Measurements from ENCODE around the gene B3GNT8.
A peak's percentile ranks its signal among the peaks of the same experiment; 100 is the strongest.
"Not testable (repeated sequence)": the region's sequence is repeated elsewhere in the genome, so short reads cannot be mapped to it uniquely, and the experiment has no call there.

Gene B3GNT8

DNA sequence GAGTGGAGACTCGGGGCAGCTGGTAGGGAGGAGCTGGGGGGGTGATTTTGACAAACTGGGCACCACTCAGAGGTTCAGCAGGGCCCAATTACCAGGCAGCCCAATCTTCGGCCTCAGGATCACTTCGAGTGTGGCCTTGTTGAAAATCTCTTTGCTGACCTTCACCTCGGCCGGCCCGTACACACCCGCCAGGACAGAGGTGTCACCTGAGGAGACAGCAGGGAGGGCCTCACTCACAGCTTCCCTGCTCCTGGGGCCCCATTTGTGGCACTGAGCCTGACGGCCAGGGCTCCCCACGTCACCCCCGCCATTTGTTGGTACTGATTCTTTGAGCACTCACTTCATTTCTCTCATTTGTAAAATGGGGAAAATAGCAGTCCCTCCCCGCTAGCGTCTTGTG, 34.4 kb downstream of the B3GNT8 start:
- DNase-seq (ENCODE audit: low read depth, low spot score): no peak

GRCh38 chr19:41391618-41392017, 35.6 kb downstream of the B3GNT8 start:
- DNase-seq (ENCODE audit: low read depth, low spot score): no peak

DNA sequence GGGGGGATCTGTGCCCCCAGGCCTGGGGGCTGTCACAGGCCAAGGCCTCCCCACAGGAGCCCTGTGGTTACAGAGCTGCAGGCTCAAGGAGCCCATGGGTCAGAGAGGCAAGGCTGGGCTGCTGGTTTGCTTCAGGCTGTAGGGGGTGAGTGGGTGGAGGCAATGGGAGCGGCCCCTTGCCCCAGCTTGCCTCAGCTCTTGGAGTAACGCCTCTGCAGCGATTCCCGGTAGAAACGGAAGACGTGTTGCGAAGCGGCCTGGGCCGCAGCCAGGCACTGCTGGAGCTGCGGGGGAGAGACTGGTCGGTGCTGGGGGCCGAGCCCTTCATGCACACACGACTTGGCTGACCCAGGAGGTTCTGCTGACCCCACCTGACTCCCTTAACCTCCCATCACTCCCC, 40.7 kb downstream of the B3GNT8 start:
- DNase-seq (ENCODE audit: low read depth, low spot score): no peak

GRCh38 chr19:41384351-41384750, 42.8 kb downstream of the B3GNT8 start:
- no peak for DNase-seq (ENCODE audit: low read depth, low spot score)

DNA sequence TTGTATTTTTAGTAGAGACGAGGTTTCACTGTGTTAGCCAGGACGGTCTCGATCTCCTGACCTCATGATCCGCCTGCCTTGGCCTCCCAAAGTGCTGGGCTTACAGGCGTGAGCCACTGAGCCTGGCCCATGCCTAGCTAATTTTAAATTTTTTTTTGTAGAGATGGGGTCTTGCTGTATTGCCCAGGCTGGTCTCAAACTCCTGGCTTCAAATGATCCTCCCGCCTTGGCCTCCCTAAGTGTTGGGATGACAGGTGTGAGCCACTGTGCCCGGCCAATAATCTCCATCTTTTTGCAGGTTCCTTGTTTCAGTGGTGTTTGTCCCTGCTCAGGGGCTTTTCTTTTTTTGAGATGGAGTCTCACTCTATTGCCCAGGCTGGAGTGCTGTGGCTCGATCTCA, 45.6 kb downstream of the B3GNT8 start:
- not testable (repeated sequence) for DNase-seq (ENCODE audit: low read depth, low spot score)

DNA sequence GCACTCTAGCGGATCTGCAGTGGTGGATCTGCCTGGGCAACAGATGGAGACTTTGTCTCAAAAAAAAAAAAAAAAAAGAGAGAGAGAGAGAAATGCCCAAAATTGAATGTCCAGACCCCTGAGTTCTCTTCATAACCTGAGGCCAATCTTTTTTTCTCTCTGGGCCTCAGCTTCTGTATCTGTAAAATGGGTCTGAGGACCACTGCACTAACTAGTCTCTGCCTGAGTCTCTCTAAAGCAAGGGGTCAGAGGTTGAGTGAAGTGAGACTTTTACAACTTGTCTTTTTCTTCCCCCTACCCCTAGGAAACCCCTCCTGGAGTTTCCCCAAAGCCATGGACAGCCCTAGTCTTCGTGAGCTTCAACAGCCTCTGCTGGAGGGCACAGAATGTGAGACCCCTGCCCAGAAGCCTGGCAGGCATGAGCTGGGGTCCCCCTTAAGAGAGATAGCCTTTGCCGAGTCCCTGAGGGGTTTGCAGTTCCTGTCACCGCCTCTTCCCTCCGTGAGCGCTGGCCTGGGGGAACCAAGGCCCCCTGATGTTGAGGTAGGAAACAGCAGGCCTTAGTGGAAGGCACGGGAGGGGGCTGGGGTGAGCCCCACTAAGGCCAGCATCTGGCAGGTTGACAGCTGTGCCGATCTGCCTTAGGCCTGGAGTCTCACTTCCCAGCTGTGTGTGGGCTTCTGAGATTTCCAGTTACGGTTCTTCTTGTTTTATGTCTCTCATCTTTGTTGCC, 49.0 kb downstream of the B3GNT8 start:
- DNase-seq (ENCODE audit: low read depth, low spot score): no peak

GRCh38 chr19:41376998-41377365, 50.2 kb downstream of the B3GNT8 start:
- DNase-seq (ENCODE audit: low read depth, low spot score): no peak

GRCh38 chr19:41376241-41376997, 50.8 kb downstream of the B3GNT8 start, which contains the start of gene TMEM91:
TSS of gene TMEM91 (plus strand) at chr19:41376533. CDS start at chr19:41378310, 1,777 bp downstream.
- peak; percentile 55 for DNase-seq (ENCODE audit: low read depth, low spot score)
